ENCODE measurements around the gene TCF4.

Gene TCF4

DNA sequence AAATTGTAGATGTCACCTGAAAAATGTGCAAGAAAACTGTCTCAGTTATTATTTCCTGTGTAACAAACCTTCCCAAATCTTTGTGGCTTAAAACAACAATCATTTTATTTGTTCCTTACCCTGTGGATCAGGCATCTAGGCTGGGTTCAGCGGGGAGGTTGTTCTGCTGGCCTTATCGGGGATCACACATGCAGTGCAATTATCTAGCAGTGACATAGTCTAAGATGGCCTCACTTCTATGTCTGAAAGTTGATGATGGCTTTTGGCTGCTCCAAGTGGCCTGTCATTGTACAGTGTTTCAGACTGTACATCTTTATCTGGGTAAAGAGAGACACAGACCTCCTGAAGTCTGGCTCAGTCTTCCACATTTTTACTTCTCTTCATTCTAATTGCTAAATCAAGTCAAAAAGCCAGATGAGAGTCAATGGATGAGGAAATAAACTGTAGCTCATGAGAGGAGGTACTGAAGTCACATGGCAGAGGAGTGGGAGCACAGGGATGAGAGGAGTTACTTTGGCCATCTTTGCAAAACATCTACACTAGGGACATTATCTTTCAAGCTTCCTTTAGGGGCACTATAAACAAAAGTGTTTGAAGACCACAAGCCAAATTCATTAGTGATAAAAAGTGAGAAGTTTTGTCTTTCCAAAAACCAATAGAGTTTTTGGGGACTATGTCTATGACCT, 385.6 kb downstream of the TCF4 start:
- TF ChIP-seq ZFP30 (CRISPR knock-in tag; IDR thresholded peaks at IDR 0.05) = no peak
- TF ChIP-seq ZC3H10 (CRISPR knock-in tag; IDR thresholded peaks at IDR 0.05) = no peak
- no peak for TF ChIP-seq OSR1 (CRISPR knock-in tag; IDR thresholded peaks at IDR 0.05)
- no peak for TF ChIP-seq PPARA (CRISPR knock-in tag; IDR thresholded peaks at IDR 0.05; ENCODE audit: borderline replicate concordance)
- TF ChIP-seq BACH2 (CRISPR knock-in tag; IDR thresholded peaks at IDR 0.05; ENCODE audit: borderline replicate concordance) = no peak
- TF ChIP-seq ISL1 (CRISPR knock-in tag; IDR thresholded peaks at IDR 0.05) = no peak
- no peak for TF ChIP-seq ARNTL (CRISPR knock-in tag; IDR thresholded peaks at IDR 0.05; ENCODE audit: borderline replicate concordance, low read depth)
- no peak for TF ChIP-seq CSDC2 (CRISPR knock-in tag; IDR thresholded peaks at IDR 0.05)
- TF ChIP-seq GLIS3 (CRISPR knock-in tag; IDR thresholded peaks at IDR 0.05) = no peak
- no peak for TF ChIP-seq TCF4 (CRISPR knock-in tag; IDR thresholded peaks at IDR 0.05; ENCODE audit: borderline replicate concordance)
- no peak for TF ChIP-seq ZFP3 (CRISPR knock-in tag; IDR thresholded peaks at IDR 0.05)
- TF ChIP-seq, protein P1, sequence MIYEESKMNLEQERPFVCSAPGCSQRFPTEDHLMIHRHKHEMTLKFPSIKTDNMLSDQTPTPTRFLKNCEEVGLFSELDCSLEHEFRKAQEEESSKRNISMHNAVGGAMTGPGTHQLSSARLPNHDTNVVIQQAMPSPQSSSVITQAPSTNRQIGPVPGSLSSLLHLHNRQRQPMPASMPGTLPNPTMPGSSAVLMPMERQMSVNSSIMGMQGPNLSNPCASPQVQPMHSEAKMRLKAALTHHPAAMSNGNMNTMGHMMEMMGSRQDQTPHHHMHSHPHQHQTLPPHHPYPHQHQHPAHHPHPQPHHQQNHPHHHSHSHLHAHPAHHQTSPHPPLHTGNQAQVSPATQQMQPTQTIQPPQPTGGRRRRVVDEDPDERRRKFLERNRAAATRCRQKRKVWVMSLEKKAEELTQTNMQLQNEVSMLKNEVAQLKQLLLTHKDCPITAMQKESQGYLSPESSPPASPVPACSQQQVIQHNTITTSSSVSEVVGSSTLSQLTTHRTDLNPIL (CRISPR knock-in tag; IDR thresholded peaks at IDR 0.05; ENCODE audit: low read depth) = no peak
- TF ChIP-seq, protein P2, sequence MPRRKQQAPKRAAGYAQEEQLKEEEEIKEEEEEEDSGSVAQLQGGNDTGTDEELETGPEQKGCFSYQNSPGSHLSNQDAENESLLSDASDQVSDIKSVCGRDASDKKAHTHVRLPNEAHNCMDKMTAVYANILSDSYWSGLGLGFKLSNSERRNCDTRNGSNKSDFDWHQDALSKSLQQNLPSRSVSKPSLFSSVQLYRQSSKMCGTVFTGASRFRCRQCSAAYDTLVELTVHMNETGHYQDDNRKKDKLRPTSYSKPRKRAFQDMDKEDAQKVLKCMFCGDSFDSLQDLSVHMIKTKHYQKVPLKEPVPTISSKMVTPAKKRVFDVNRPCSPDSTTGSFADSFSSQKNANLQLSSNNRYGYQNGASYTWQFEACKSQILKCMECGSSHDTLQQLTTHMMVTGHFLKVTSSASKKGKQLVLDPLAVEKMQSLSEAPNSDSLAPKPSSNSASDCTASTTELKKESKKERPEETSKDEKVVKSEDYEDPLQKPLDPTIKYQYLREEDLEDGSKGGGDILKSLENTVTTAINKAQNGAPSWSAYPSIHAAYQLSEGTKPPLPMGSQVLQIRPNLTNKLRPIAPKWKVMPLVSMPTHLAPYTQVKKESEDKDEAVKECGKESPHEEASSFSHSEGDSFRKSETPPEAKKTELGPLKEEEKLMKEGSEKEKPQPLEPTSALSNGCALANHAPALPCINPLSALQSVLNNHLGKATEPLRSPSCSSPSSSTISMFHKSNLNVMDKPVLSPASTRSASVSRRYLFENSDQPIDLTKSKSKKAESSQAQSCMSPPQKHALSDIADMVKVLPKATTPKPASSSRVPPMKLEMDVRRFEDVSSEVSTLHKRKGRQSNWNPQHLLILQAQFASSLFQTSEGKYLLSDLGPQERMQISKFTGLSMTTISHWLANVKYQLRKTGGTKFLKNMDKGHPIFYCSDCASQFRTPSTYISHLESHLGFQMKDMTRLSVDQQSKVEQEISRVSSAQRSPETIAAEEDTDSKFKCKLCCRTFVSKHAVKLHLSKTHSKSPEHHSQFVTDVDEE (CRISPR knock-in tag; IDR thresholded peaks at IDR 0.05) = no peak
- TF ChIP-seq SNAI2 (CRISPR knock-in tag; IDR thresholded peaks at IDR 0.05) = no peak
- ATAC-seq = no peak

DNA sequence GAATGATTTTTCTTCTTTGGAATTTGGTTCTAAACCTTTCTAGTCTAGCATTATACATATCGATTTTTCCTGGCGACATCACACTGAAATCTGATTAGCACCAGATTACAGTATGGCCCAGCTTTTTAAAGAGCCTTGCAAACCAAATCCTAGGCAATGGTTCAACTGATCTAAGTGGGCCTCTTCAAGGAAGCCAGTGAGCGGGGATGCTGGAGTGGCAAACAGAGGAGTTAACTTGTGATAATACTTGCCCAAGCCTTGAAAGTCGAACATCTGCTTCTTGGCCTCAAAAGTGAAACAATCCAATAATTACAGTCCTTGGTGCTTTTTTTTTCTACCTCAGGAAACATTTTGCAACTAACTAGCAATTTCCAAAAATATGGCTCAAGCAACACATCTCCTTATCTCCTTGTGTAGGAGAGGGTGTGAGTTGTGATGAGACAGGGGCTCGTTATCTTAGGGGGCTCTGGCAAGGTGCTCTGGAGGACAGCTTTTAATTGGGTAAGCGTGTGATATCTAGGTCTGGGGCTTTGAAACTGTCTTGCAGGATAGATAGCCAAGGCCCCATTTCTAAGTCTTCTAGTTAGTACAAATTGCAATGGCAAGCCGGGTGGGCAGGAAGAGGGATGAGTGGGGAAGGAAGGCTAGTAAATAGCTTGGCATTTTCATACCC, 388.6 kb downstream of the TCF4 start:
- ATAC-seq = no peak
- TF ChIP-seq ZNF565 (CRISPR knock-in tag; conservative IDR thresholded peaks at IDR 0.05; ENCODE audit: low read depth) = no peak
- TF ChIP-seq, protein P2 (CRISPR knock-in tag; IDR thresholded peaks at IDR 0.05) = no peak
- no peak for TF ChIP-seq OSR1 (CRISPR knock-in tag; IDR thresholded peaks at IDR 0.05)
- TF ChIP-seq SNAI2 (CRISPR knock-in tag; IDR thresholded peaks at IDR 0.05) = no peak
- no peak for TF ChIP-seq ZFP3 (CRISPR knock-in tag; IDR thresholded peaks at IDR 0.05)
- TF ChIP-seq PPARA (CRISPR knock-in tag; IDR thresholded peaks at IDR 0.05; ENCODE audit: borderline replicate concordance) = no peak
- TF ChIP-seq, protein P3, sequence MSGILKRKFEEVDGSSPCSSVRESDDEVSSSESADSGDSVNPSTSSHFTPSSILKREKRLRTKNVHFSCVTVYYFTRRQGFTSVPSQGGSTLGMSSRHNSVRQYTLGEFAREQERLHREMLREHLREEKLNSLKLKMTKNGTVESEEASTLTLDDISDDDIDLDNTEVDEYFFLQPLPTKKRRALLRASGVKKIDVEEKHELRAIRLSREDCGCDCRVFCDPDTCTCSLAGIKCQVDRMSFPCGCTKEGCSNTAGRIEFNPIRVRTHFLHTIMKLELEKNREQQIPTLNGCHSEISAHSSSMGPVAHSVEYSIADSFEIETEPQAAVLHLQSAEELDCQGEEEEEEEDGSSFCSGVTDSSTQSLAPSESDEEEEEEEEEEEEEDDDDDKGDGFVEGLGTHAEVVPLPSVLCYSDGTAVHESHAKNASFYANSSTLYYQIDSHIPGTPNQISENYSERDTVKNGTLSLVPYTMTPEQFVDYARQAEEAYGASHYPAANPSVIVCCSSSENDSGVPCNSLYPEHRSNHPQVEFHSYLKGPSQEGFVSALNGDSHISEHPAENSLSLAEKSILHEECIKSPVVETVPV (CRISPR knock-in tag; IDR thresholded peaks at IDR 0.05) = no peak
- TF ChIP-seq ISL1 (CRISPR knock-in tag; IDR thresholded peaks at IDR 0.05) = no peak
- no peak for TF ChIP-seq TCF4 (CRISPR knock-in tag; IDR thresholded peaks at IDR 0.05; ENCODE audit: borderline replicate concordance)
- TF ChIP-seq GLIS3 (CRISPR knock-in tag; IDR thresholded peaks at IDR 0.05) = no peak
- no peak for TF ChIP-seq TOX (CRISPR knock-in tag; IDR thresholded peaks at IDR 0.05; ENCODE audit: borderline replicate concordance)
- TF ChIP-seq ARNTL (CRISPR knock-in tag; IDR thresholded peaks at IDR 0.05; ENCODE audit: borderline replicate concordance, low read depth) = no peak
- no peak for TF ChIP-seq CSDC2 (CRISPR knock-in tag; IDR thresholded peaks at IDR 0.05)
- TF ChIP-seq, protein P1 (CRISPR knock-in tag; IDR thresholded peaks at IDR 0.05; ENCODE audit: low read depth) = no peak
- TF ChIP-seq, protein P4, sequence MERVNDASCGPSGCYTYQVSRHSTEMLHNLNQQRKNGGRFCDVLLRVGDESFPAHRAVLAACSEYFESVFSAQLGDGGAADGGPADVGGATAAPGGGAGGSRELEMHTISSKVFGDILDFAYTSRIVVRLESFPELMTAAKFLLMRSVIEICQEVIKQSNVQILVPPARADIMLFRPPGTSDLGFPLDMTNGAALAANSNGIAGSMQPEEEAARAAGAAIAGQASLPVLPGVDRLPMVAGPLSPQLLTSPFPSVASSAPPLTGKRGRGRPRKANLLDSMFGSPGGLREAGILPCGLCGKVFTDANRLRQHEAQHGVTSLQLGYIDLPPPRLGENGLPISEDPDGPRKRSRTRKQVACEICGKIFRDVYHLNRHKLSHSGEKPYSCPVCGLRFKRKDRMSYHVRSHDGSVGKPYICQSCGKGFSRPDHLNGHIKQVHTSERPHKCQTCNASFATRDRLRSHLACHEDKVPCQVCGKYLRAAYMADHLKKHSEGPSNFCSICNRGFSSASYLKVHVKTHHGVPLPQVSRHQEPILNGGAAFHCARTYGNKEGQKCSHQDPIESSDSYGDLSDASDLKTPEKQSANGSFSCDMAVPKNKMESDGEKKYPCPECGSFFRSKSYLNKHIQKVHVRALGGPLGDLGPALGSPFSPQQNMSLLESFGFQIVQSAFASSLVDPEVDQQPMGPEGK (CRISPR knock-in tag; IDR thresholded peaks at IDR 0.05; ENCODE audit: borderline replicate concordance) = no peak
- no peak for TF ChIP-seq RARB (CRISPR knock-in tag; IDR thresholded peaks at IDR 0.05)
- no peak for TF ChIP-seq ZFP30 (CRISPR knock-in tag; IDR thresholded peaks at IDR 0.05)
- no peak for TF ChIP-seq ZC3H10 (CRISPR knock-in tag; IDR thresholded peaks at IDR 0.05)

Measured in SK-N-SH treated with all-trans-retinoic acid at 6 μM for 48 hours (cell line).